Omental fat pad (tissue), 4 donors: ENCODE results near the gene ALOX5AP. TPM values are rescaled to one million over a fixed set of nuclear protein-coding genes. Genes with fewer than 3 reads are reported as not detected.
A peak's percentile ranks its signal among the peaks of the same experiment; 100 is the strongest.

Source experiments
- ATAC-seq: fragments of 150-250 bp; one replicate; pipeline ENCODE4 v1.9.1; 2016; ENCODE audit warnings: mild to moderate bottlenecking, moderate library complexity; ENCODE audit not compliant: low FRiP score
- DNase-seq: peaks from one replicate; pipeline ENCODE4 v3.0.0-alpha.2; 2019; ENCODE audit warnings: low spot score
- CTCF ChIP-seq, 3 donors: fragments of 450-650 bp; IDR thresholded peaks; one replicate each; pipeline ENCODE4 v1.5.1; 2016 to 2017; ENCODE audit warnings: antibody characterized with exemption in 3 of 3, mild to moderate bottlenecking in 3 of 3, moderate library complexity in 2 of 3
- total RNA-seq, 4 donors: library from RNA; depleted of rRNA; stranded (reverse); fragments of >200 nt; gene quantifications; one replicate each; pipeline ENCODE4 v1.1.0, GENCODE V29; 2016

ALOX5AP gene
- total RNA-seq, 4 donors from 2014 or later, result 45.0 to 109 (median 58.8) TPM

DNA sequence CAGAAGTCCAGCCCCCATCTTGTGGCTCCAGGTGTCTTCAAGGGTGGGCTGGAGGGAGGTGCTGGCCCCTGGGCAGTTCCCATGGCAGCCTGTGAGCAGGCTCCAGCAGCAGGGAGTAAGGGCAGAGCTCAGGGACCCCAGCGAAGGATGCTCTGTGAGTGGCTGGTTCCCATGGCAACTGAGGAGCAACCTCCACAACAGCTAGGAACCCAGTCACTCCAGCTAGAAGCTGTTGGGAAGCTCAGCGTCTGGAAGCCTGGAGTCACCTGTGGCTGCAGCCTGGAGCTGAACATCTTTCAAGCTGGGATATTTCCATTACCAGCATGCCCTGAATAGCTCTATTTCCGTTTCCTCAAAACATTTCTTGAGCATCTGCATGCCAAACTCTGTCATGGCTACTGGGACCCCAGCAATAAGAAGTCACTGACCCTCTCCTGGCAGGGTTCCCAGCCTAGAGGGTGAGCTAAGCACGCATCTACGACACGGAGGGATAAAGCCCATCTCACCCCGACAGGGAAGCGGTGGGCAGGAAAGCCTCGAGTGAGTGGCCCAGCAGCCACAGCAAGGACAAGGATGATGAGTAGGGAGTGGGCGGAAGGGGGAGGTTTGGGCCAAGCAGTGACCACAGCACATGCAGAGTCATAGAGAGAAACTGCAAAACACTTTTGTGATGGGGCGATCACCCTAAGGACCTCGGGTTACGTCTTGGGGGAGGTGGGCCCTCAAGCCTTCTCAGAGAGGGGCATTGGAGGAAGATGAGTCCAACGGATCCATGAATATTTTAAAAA is 52.6 kb downstream of the ALOX5AP start:
- ATAC-seq (no peak), DNase-seq (no peak)
- TF ChIP-seq CTCF (IDR thresholded peaks at IDR 0.05), result no peak

GRCh38 chr13:30789166-30789862 is 54.0 kb downstream of the ALOX5AP start:
- no peak for TF ChIP-seq CTCF (IDR thresholded peaks at IDR 0.05)
- DNase-seq (no peak), ATAC-seq (no peak)

GRCh38 chr13:30790592-30790991 is 55.2 kb downstream of the ALOX5AP start:
- ATAC-seq (no peak), DNase-seq (no peak)
- TF ChIP-seq CTCF (IDR thresholded peaks at IDR 0.05), result no peak

GRCh38 chr13:30791354-30792001 is 56.1 kb downstream of the ALOX5AP start:
- DNase-seq (no peak), ATAC-seq (no peak)
- no peak for TF ChIP-seq CTCF (IDR thresholded peaks at IDR 0.05)

- DNase-seq (no peak), ATAC-seq (peak; percentile 88)
- TF ChIP-seq CTCF (IDR thresholded peaks at IDR 0.05), result no peak
Measured at GRCh38 chr13:30792285-30793000, 57.1 kb downstream of the ALOX5AP start.

- DNase-seq (no peak), ATAC-seq (peak; percentile 21)
- no peak for TF ChIP-seq CTCF (IDR thresholded peaks at IDR 0.05)
Measured at GRCh38 chr13:30796132-30796572, 60.8 kb downstream of the ALOX5AP start.
